ENCODE results near the gene MRM3. TPM values are rescaled to one million over a fixed set of nuclear protein-coding genes. Genes with fewer than 3 reads are reported as not detected.
"Not testable (repeated sequence)": the region's sequence is repeated elsewhere in the genome, so short reads cannot be mapped to it uniquely, and the experiment has no call there.

MRM3 gene
- total RNA-seq, 2 donors from 2014 or later, result 19.9 to 30.0 TPM

- Mint-ChIP-seq H3K4me1 (peaks cover 32% of the 10 kb centered on the region), H3K36me3 (ENCODE audit: low read depth) (peaks cover 49% of the 10 kb centered on the region)
Observed at GRCh38 chr17:750431-751037, 31.6 kb upstream of the MRM3 start.

GRCh38 chr17:751269-752001 is 30.7 kb upstream of the MRM3 start:
- Mint-ChIP-seq H3K4me1 (peaks cover 32% of the 10 kb centered on the region), H3K9me3 (no peaks in the 10 kb centered on the region), H3K27ac (peak overlapping the region; percentile 93), H3K27me3 (no peaks in the 10 kb centered on the region), H3K36me3 (ENCODE audit: low read depth) (peaks cover 46% of the 10 kb centered on the region), H3K4me3 (peak overlapping the region; percentile 97)
- ATAC-seq (replicated peaks), result peak; percentile 48

More at GRCh38 chr17:750431-751037, 31.6 kb upstream of the MRM3 start:
- Mint-ChIP-seq H3K4me3 (peak overlapping the region; percentile 97), H3K9me3 (no peaks in the 10 kb centered on the region), H3K27me3 (no peaks in the 10 kb centered on the region), H3K27ac (peak overlapping the region; percentile 93)
- no peak for ATAC-seq (replicated peaks)

- Mint-ChIP-seq H3K36me3 (ENCODE audit: low read depth) (peaks cover 46% of the 10 kb centered on the region), H3K27ac (peak within 1 kb of the TSS; percentile 93), H3K4me3 (peak within 1 kb of the TSS; percentile 97), H3K27me3 (no peaks in the 10 kb centered on the region), H3K4me1 (peaks cover 32% of the 10 kb centered on the region), H3K9me3 (no peaks in the 10 kb centered on the region)
- ATAC-seq (replicated peaks), result peak; percentile 88
Observed at GRCh38 chr17:752002-752619, 30.0 kb upstream of the MRM3 start, which contains the start of gene GEMIN4. GEMIN4 (minus strand) TSS chr17:752264; CDS start chr17:752142, 122 bp downstream.

DNA sequence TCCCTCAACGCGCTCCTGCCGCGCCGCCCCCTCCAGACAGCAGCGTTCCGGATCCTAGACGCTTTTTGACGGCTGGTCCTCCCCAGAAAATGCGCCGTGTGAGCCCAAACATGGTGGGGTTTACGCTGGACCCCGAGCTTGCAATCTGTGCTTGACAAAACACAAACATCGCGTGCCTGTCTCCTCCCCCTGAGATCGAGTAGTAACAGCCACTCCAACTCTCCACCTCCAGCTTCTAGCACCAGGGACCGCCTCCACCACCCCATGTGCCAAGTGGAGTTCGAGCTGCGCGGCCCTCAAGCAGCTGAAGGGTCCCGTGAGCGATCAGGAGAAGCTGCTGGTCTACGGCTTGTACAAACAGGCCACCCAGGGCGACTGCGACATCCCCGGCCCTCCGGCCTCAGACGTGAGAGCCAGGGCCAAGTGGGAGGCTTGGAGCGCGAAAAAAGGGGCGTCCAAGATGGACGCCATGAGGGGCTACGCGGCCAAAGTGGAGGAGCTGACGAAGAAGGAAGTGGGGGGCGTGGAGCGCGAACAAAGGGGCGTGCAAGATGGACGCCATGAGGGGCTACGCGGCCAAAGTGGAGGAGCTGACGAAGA is 29.4 kb upstream of the MRM3 start:
- H3K36me3 Mint-ChIP-seq (ENCODE audit: low read depth), result peaks cover 44% of the 10 kb centered on the region
- ATAC-seq (replicated peaks), result peak; percentile 0
- no peaks in the 10 kb centered on the region for H3K9me3 Mint-ChIP-seq
- H3K27ac Mint-ChIP-seq, result peak overlapping the region; percentile 91
- peaks cover 32% of the 10 kb centered on the region for H3K4me1 Mint-ChIP-seq
- H3K4me3 Mint-ChIP-seq, result peak overlapping the region; percentile 97
- H3K27me3 Mint-ChIP-seq, result no peaks in the 10 kb centered on the region

GRCh38 chr17:753418-753817 is 28.7 kb upstream of the MRM3 start:
- no peak for ATAC-seq (replicated peaks)
- peak overlapping the region; percentile 72 for H3K27ac Mint-ChIP-seq
- H3K9me3 Mint-ChIP-seq, result no peaks in the 10 kb centered on the region
- no peaks in the 10 kb centered on the region for H3K27me3 Mint-ChIP-seq
- H3K4me3 Mint-ChIP-seq, result peak overlapping the region; percentile 97
- H3K4me1 Mint-ChIP-seq, result peaks cover 25% of the 10 kb centered on the region
- peaks cover 37% of the 10 kb centered on the region for H3K36me3 Mint-ChIP-seq (ENCODE audit: low read depth)

DNA sequence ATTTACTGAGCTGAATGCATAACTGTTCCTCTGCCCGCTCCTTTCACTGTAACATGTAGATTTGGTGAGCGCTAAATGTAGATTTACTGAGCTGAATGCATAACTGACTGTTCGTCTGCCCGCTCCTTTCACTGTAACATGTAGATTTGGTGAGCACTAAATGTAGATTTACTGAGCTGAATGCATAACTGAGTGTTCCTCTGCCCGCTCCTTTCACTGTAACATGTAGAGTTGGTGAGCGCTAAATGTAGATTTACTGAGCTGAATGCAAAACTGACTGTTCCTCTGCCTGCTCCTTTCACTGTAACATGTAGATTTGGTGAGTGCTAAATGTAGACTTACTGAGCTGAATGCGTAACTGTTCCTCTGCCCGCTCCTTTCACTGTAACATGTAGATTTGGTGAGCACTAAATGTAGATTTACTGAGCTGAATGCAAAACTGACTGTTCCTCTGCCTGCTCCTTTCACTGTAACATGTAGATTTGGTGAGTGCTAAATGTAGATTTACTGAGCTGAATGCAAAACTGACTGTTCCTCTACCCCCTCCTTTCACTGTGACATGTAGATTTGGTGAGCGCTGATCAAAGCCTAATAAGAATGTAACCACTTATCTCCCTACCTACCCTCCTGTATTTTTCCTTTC is 26.7 kb upstream of the MRM3 start:
- ATAC-seq (replicated peaks), result not testable (repeated sequence)
- peaks cover 47% of the 10 kb centered on the region for H3K36me3 Mint-ChIP-seq (ENCODE audit: low read depth)

DNA sequence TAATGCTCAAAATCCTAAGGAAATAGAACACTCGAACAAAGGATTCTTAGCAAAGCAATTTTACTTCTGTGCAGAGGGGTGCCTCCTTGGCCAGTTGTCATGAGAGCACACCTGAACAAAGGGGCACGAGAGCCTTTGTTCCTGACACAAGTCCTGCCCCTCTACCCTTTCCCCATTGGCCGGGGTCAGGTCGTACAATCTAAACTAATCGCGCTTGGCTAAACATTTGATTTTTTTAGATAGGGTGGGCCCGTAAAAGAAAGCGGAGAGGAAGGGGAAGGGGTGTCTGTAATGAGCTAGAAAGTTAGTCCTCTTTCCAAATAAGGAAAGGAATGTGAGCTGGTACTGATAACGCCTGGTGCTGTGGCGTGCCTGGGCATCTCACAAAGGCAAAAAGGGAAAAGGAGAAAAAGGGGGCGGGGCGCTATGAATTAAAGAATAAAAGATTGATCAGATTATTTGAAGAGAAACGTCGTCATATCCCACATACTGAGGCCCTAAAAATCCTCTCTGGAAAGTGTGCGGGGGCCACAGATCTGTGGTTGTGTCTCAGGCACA is 26.1 kb upstream of the MRM3 start:
- peaks cover 47% of the 10 kb centered on the region for H3K36me3 Mint-ChIP-seq (ENCODE audit: low read depth)
- not testable (repeated sequence) for ATAC-seq (replicated peaks); H3K27me3 Mint-ChIP-seq; H3K9me3 Mint-ChIP-seq; H3K27ac Mint-ChIP-seq; H3K4me1 Mint-ChIP-seq; H3K4me3 Mint-ChIP-seq

More for the DNA sequence above, 26.7 kb upstream of the MRM3 start:
- H3K4me3 Mint-ChIP-seq, H3K9me3 Mint-ChIP-seq, H3K27me3 Mint-ChIP-seq, H3K27ac Mint-ChIP-seq, H3K4me1 Mint-ChIP-seq: not testable (repeated sequence)

GRCh38 chr17:759964-760363 is 22.2 kb upstream of the MRM3 start:
- ATAC-seq (replicated peaks), result no peak
- no peak overlapping the region for H3K4me3 Mint-ChIP-seq
- no peaks in the 10 kb centered on the region for H3K9me3 Mint-ChIP-seq
- H3K4me1 Mint-ChIP-seq, result no peaks in the 10 kb centered on the region
- peaks cover 75% of the 10 kb centered on the region for H3K36me3 Mint-ChIP-seq (ENCODE audit: low read depth)
- H3K27ac Mint-ChIP-seq, result no peak overlapping the region
- no peaks in the 10 kb centered on the region for H3K27me3 Mint-ChIP-seq

DNA sequence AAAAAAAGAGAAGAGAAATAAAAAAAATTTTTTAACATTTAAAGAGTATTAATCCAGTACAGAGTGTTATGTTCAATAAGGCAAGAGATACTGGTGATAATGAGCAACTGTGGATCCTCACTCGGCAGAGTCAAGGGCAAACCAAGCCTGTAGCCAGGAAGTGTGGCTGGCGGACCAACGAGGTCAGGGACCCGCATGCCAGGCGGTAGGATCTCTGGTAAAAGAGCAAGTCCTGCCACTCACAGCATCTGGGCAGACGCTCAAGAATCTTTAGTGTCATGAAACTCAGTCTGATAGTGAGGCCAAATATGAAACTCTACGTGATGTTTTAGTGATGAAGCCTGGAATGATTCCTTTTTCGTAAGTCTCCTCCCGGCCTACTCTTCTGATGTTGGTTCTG is 21.8 kb upstream of the MRM3 start:
- Mint-ChIP-seq H3K27me3 (no peaks in the 10 kb centered on the region), H3K9me3 (no peaks in the 10 kb centered on the region), H3K27ac (no peak overlapping the region), H3K4me1 (no peaks in the 10 kb centered on the region), H3K36me3 (ENCODE audit: low read depth) (peaks cover 79% of the 10 kb centered on the region), H3K4me3 (no peak overlapping the region)
- no peak for ATAC-seq (replicated peaks)

- Mint-ChIP-seq H3K27me3 (no peaks in the 10 kb centered on the region), H3K4me3 (no peak overlapping the region), H3K9me3 (no peaks in the 10 kb centered on the region), H3K4me1 (no peaks in the 10 kb centered on the region), H3K36me3 (ENCODE audit: low read depth) (peaks cover 87% of the 10 kb centered on the region), H3K27ac (no peak overlapping the region)
- no peak for ATAC-seq (replicated peaks)
Observed at GRCh38 chr17:767076-767475, 15.1 kb upstream of the MRM3 start.

GRCh38 chr17:773016-773415 is 9.1 kb upstream of the MRM3 start:
- Mint-ChIP-seq H3K27ac (peak overlapping the region; percentile 92), H3K36me3 (ENCODE audit: low read depth) (peaks cover 97% of the 10 kb centered on the region), H3K4me1 (peaks cover 24% of the 10 kb centered on the region), H3K9me3 (no peaks in the 10 kb centered on the region), H3K4me3 (peak overlapping the region; percentile 73), H3K27me3 (no peaks in the 10 kb centered on the region)
- ATAC-seq (replicated peaks), result no peak

GRCh38 chr17:773467-774312 is 8.5 kb upstream of the MRM3 start:
- peak overlapping the region; percentile 73 for H3K4me3 Mint-ChIP-seq
- H3K27ac Mint-ChIP-seq, result peak overlapping the region; percentile 92
- peaks cover 99% of the 10 kb centered on the region for H3K36me3 Mint-ChIP-seq (ENCODE audit: low read depth)
- no peaks in the 10 kb centered on the region for H3K9me3 Mint-ChIP-seq
- ATAC-seq (replicated peaks), result peak; percentile 68
- H3K4me1 Mint-ChIP-seq, result peaks cover 24% of the 10 kb centered on the region
- H3K27me3 Mint-ChIP-seq, result no peaks in the 10 kb centered on the region

- H3K4me3 Mint-ChIP-seq, result peak overlapping the region; percentile 73
Observed at GRCh38 chr17:774313-774584, 7.9 kb upstream of the MRM3 start.

More at GRCh38 chr17:774313-774584, 7.9 kb upstream of the MRM3 start:
- H3K36me3 Mint-ChIP-seq (ENCODE audit: low read depth), result peaks cover 97% of the 10 kb centered on the region
- peaks cover 24% of the 10 kb centered on the region for H3K4me1 Mint-ChIP-seq
- H3K27me3 Mint-ChIP-seq, result no peaks in the 10 kb centered on the region
- peak overlapping the region; percentile 92 for H3K27ac Mint-ChIP-seq
- no peaks in the 10 kb centered on the region for H3K9me3 Mint-ChIP-seq
- no peak for ATAC-seq (replicated peaks)

Measured in activated T-helper 17 cell treated with anti-CD3 and anti-CD28 coated beads, Interleukin-2, amount 50 U/mL, for 72 hours (primary cell).